ENCODE results near the gene PIM1. TPM values are rescaled to one million over a fixed set of nuclear protein-coding genes. Genes with fewer than 3 reads are reported as not detected.

The PIM1 gene
- total RNA-seq, 1 experiment from 2014 or later: 47.5 TPM

GRCh38 chr6:37177077-37177934, 7.4 kb downstream of the PIM1 start:
- H3K79me2 ChIP-seq (ENCODE audit: insufficient read depth, low read length): peaks cover under 1% of the 10 kb centered on the region; the same call in 1 of the 2 replicates
- no peaks in the 10 kb centered on the region for H4K20me1 ChIP-seq (ENCODE audit: control insufficient read depth, insufficient read depth, insufficient read length)
- H4K5ac ChIP-seq (ENCODE audit: insufficient read length, low read depth, low read length): no peak overlapping the region
- H2AFZ ChIP-seq (ENCODE audit: low read length): no peak overlapping the region
- no peak overlapping the region for H3K4ac ChIP-seq (ENCODE audit: low read depth, low read length)
- H3K23ac ChIP-seq (ENCODE audit: insufficient read length, low read depth, low read length): no peak overlapping the region
- H2BK15ac ChIP-seq (ENCODE audit: low read depth, low read length): no peak overlapping the region
- no peak overlapping the region for H3K4me2 ChIP-seq (ENCODE audit: insufficient read depth, insufficient read length, low read length)
- TF ChIP-seq CTCF (conservative IDR thresholded peaks at IDR 0.05): peak; percentile 20; the same call in 1 of the 3 replicates
- H3K4me3 Mint-ChIP-seq: no peak overlapping the region
- no peaks in the 10 kb centered on the region for H3K9me3 Mint-ChIP-seq
- no peaks in the 10 kb centered on the region for H3K27me3 Mint-ChIP-seq (ENCODE audit: low read depth)
- H3K14ac ChIP-seq (ENCODE audit: insufficient read depth, low read length): no peak overlapping the region
- peaks cover 5% of the 10 kb centered on the region for H3K79me1 ChIP-seq (ENCODE audit: insufficient read depth, low read depth, low read length, poor library complexity, severe bottlenecking)
- peaks cover 28 to 37% (median 35%) of the 10 kb centered on the region in 3 experiments for H3K36me3 Mint-ChIP-seq (ENCODE audit: insufficient read depth in 1 of 3, low read depth in 3 of 3)
- H2BK120ac ChIP-seq (ENCODE audit: low read depth, low read length, poor library complexity, severe bottlenecking): no peak overlapping the region
- H2BK5ac ChIP-seq (ENCODE audit: insufficient read length, low read length): no peak overlapping the region
- H2BK12ac ChIP-seq (ENCODE audit: insufficient read length, low read depth, low read length): no peak overlapping the region
- H3K27ac ChIP-seq (ENCODE audit: insufficient read length, low read depth, low read length): no peak overlapping the region
- no peaks in the 10 kb centered on the region for H3K27me3 ChIP-seq (ENCODE audit: insufficient read depth, low read length)
- no peak overlapping the region for H3T11ph ChIP-seq (ENCODE audit: low read length)
- H2AK5ac ChIP-seq (ENCODE audit: insufficient read length, low read length): no peak overlapping the region
- peaks cover 17 to 34% of the 10 kb centered on the region in 2 experiments for H3K4me1 Mint-ChIP-seq
- H3K23me2 ChIP-seq (ENCODE audit: insufficient read length, low read depth, low read length, poor library complexity, severe bottlenecking): no peaks in the 10 kb centered on the region
- no peak overlapping the region for H3K18ac ChIP-seq (ENCODE audit: insufficient read length, low read depth, low read length)
- H3K56ac ChIP-seq (ENCODE audit: insufficient read length, low read depth, low read length): no peak overlapping the region
- H4K91ac ChIP-seq (ENCODE audit: insufficient read length, low read depth, low read length): no peak overlapping the region
- no peaks in the 10 kb centered on the region for H3K4me1 ChIP-seq (ENCODE audit: insufficient read depth, low read length)
- no peak overlapping the region for H2BK20ac ChIP-seq (ENCODE audit: low read depth, low read length, poor library complexity, severe bottlenecking)
- DNase-seq: no peak
- H3K9ac ChIP-seq (ENCODE audit: extremely low read depth, insufficient read length, low read length): no peak overlapping the region
- H3K27ac Mint-ChIP-seq: 0 out of 7 replicates have a peak overlapping the region, but pooled peaks of 1 of the 3 experiments have one; percentile 6
- no peak overlapping the region for H4K8ac ChIP-seq (replicated peaks; ENCODE audit: insufficient read length, low read depth, low read length)
- no CpG with 5 or more reads among the region's 10 CpGs for WGBS (ENCODE audit: extremely low coverage, insufficient read length, low lambda C conversion rate)
- no peaks in the 10 kb centered on the region for H3K9me3 ChIP-seq (ENCODE audit: control insufficient read depth, low read depth, low read length)
